GM21390 (cell line): ENCODE measurements around the gene EPHB1.

Source experiments
- ATAC-seq: cut with Tn5 transposase; IDR thresholded peaks from one replicate; pipeline ENCODE4 v1.9.1; 2021; ENCODE audit not compliant: unreplicated experiment

The EPHB1 gene

GRCh38 chr3:134877788-134878187 lies 82.7 kb downstream of the EPHB1 start:
- ATAC-seq: no peak

- no peak for ATAC-seq
Measured at GRCh38 chr3:134879990-134880389, 84.9 kb downstream of the EPHB1 start.

- no peak for ATAC-seq
Measured at GRCh38 chr3:134880431-134880830, 85.4 kb downstream of the EPHB1 start.

- no peak for ATAC-seq
Measured at GRCh38 chr3:134881305-134881704, 86.2 kb downstream of the EPHB1 start.

- no peak for ATAC-seq
Measured at GRCh38 chr3:134883697-134884385, 88.8 kb downstream of the EPHB1 start.

GRCh38 chr3:134885877-134886621 lies 91.0 kb downstream of the EPHB1 start:
- ATAC-seq: peak; percentile 90

- no peak for ATAC-seq
Measured at GRCh38 chr3:134886991-134887390, 91.9 kb downstream of the EPHB1 start.

- no peak for ATAC-seq
Measured at GRCh38 chr3:134887536-134887935, 92.5 kb downstream of the EPHB1 start.

GRCh38 chr3:134892326-134892725 lies 97.3 kb downstream of the EPHB1 start:
- ATAC-seq: no peak

- no peak for ATAC-seq
Measured at GRCh38 chr3:134892761-134893160, 97.7 kb downstream of the EPHB1 start.

- ATAC-seq: no peak
Measured at GRCh38 chr3:134894533-134894932, 99.5 kb downstream of the EPHB1 start.

- no peak for ATAC-seq
Measured at GRCh38 chr3:134895181-134895580, 100.1 kb downstream of the EPHB1 start.

- ATAC-seq: no peak
Measured at GRCh38 chr3:134896141-134896540, 101.1 kb downstream of the EPHB1 start.

- ATAC-seq: no peak
Measured at GRCh38 chr3:134896696-134897095, 101.6 kb downstream of the EPHB1 start.

- ATAC-seq: no peak
Measured at GRCh38 chr3:134897391-134898141, 102.5 kb downstream of the EPHB1 start.

GRCh38 chr3:134898181-134898754 lies 103.2 kb downstream of the EPHB1 start:
- ATAC-seq: no peak

- no peak for ATAC-seq
Measured at GRCh38 chr3:134899786-134900185, 104.7 kb downstream of the EPHB1 start.

- no peak for ATAC-seq
Measured at GRCh38 chr3:134900482-134900881, 105.4 kb downstream of the EPHB1 start.

- ATAC-seq: no peak
Measured at GRCh38 chr3:134901461-134901860, 106.4 kb downstream of the EPHB1 start.

GRCh38 chr3:134903837-134904236 lies 108.8 kb downstream of the EPHB1 start:
- peak; percentile 25 for ATAC-seq

- ATAC-seq: peak; percentile 92
Measured at GRCh38 chr3:134904241-134904771, 109.2 kb downstream of the EPHB1 start.
